H9 (cell line): ENCODE results near the gene OR51B6. TPM values are rescaled to one million over a fixed set of nuclear protein-coding genes. Genes with fewer than 3 reads are reported as not detected.
"Not testable (repeated sequence)": the region's sequence is repeated elsewhere in the genome, so short reads cannot be mapped to it uniquely, and the experiment has no call there.

Source experiments
- DNase-seq: peaks from one replicate; pipeline ENCODE4 v3.0.0-alpha.2; 2017
- H2AFZ ChIP-seq: one replicate; pipeline ENCODE4 v1.6.1; 2013; ENCODE audit warnings: mild to moderate bottlenecking, low read length, control low read depth, moderate library complexity
- H2AK5ac ChIP-seq: 2 replicates; pipeline ENCODE4 v1.6.1; 2013; ENCODE audit warnings: low read length, control low read depth, mixed read lengths; ENCODE audit not compliant: insufficient read length
- H2BK120ac ChIP-seq: one replicate; pipeline ENCODE4 v1.6.1; 2013; ENCODE audit warnings: low read depth, mild to moderate bottlenecking, low read length, control low read depth, inconsistent platforms; ENCODE audit not compliant: poor library complexity, severe bottlenecking
- H2BK12ac ChIP-seq: 2 replicates; pipeline ENCODE4 v1.6.1; 2013; ENCODE audit warnings: low read length, control low read depth, mixed read lengths, low read depth; ENCODE audit not compliant: insufficient read length
- H2BK15ac ChIP-seq: 2 replicates; pipeline ENCODE4 v1.6.1; 2013; ENCODE audit warnings: low read depth, low read length, control low read depth
- H2BK20ac ChIP-seq: one replicate; pipeline ENCODE4 v1.6.1; 2013; ENCODE audit warnings: low read depth, mild to moderate bottlenecking, low read length, control low read depth, inconsistent platforms; ENCODE audit not compliant: poor library complexity, severe bottlenecking
- H2BK5ac ChIP-seq: 2 replicates; pipeline ENCODE4 v1.6.1; 2013; ENCODE audit warnings: low read length, control low read depth, mixed read lengths; ENCODE audit not compliant: insufficient read length
- H3K14ac ChIP-seq: 2 replicates; pipeline ENCODE4 v1.6.1; 2013; ENCODE audit warnings: low read length, control low read depth; ENCODE audit not compliant: insufficient read depth
- H3K18ac ChIP-seq: 2 replicates; pipeline ENCODE4 v1.6.1; 2013; ENCODE audit warnings: low read depth, mild to moderate bottlenecking, mixed read lengths, low read length, control low read depth; ENCODE audit not compliant: insufficient read length
- H3K23ac ChIP-seq: 2 replicates; pipeline ENCODE4 v1.6.1; 2013; ENCODE audit warnings: low read length, control low read depth, mixed read lengths, low read depth; ENCODE audit not compliant: insufficient read length
- H3K23me2 ChIP-seq: 2 replicates; pipeline ENCODE4 v1.6.1; 2013; ENCODE audit warnings: low read depth, mild to moderate bottlenecking, mixed read lengths, low read length, control low read depth; ENCODE audit not compliant: insufficient read length, poor library complexity, severe bottlenecking
- H3K27ac ChIP-seq: 2 replicates; pipeline ENCODE4 v1.5.1; 2013; ENCODE audit warnings: low read length, control low read depth, mixed read lengths, low read depth; ENCODE audit not compliant: insufficient read length
- H3K27me3 ChIP-seq: 2 replicates; pipeline ENCODE4 v1.6.1; 2013; ENCODE audit warnings: low read length, control low read depth, inconsistent platforms; ENCODE audit not compliant: insufficient read depth
- H3K4ac ChIP-seq: 2 replicates; pipeline ENCODE4 v1.6.1; 2013; ENCODE audit warnings: low read depth, mild to moderate bottlenecking, control low read depth, inconsistent platforms, low read length, moderate library complexity
- H3K4me1 ChIP-seq: 2 replicates; pipeline ENCODE4 v1.6.1; 2013; ENCODE audit warnings: low read length, control low read depth, inconsistent platforms; ENCODE audit not compliant: insufficient read depth
- H3K4me2 ChIP-seq: 2 replicates; pipeline ENCODE4 v1.6.1; 2013; ENCODE audit warnings: low read length, control low read depth, mixed read lengths; ENCODE audit not compliant: insufficient read length, insufficient read depth
- H3K56ac ChIP-seq: 2 replicates; pipeline ENCODE4 v1.6.1; 2013; ENCODE audit warnings: low read depth, mild to moderate bottlenecking, mixed read lengths, low read length, control low read depth; ENCODE audit not compliant: insufficient read length
- H3K79me1 ChIP-seq: 2 replicates; pipeline ENCODE4 v1.6.1; 2013; ENCODE audit warnings: low read depth, mild to moderate bottlenecking, moderate library complexity, low read length, control low read depth, inconsistent platforms; ENCODE audit not compliant: insufficient read depth, poor library complexity, severe bottlenecking
- H3K79me2 ChIP-seq: 2 replicates; pipeline ENCODE4 v1.6.1; 2013; ENCODE audit warnings: low read length, control low read depth, inconsistent platforms; ENCODE audit not compliant: insufficient read depth
- H3K9ac ChIP-seq: 2 replicates; pipeline ENCODE4 v1.6.1; 2013; ENCODE audit warnings: low read length, control low read depth, mixed read lengths; ENCODE audit not compliant: insufficient read length; ENCODE audit errors: extremely low read depth
- H3K9me3 ChIP-seq: one replicate; pipeline ENCODE4 v1.6.1; 2013; ENCODE audit warnings: low read depth, low read length, inconsistent platforms; ENCODE audit not compliant: control insufficient read depth
- H3T11ph ChIP-seq: one replicate; pipeline ENCODE4 v1.6.1; 2013; ENCODE audit warnings: mild to moderate bottlenecking, low read length, control low read depth, inconsistent platforms
- H4K20me1 ChIP-seq: one replicate; pipeline ENCODE4 v1.6.1; 2013; ENCODE audit not compliant: control insufficient read depth, insufficient read length, insufficient read depth
- H4K5ac ChIP-seq: 2 replicates; pipeline ENCODE4 v1.6.1; 2013; ENCODE audit warnings: low read depth, mild to moderate bottlenecking, mixed read lengths, low read length, control low read depth; ENCODE audit not compliant: insufficient read length
- H4K8ac ChIP-seq: replicated peaks from 2 replicates; pipeline ENCODE4 v1.6.1; 2013; ENCODE audit warnings: low read length, control low read depth, mixed read lengths, low read depth; ENCODE audit not compliant: insufficient read length
- H4K91ac ChIP-seq: 2 replicates; pipeline ENCODE4 v1.6.1; 2013; ENCODE audit warnings: low read depth, mild to moderate bottlenecking, moderate library complexity, mixed read lengths, low read length, control low read depth; ENCODE audit not compliant: insufficient read length
- H3K27ac Mint-ChIP-seq, 3 experiments: 2 replicates in 2 of 3; 3 replicates in 1 of 3; pipeline ENCODE4 v1.8.0; 2020 to 2021; ENCODE audit warnings: mixed read lengths in 3 of 3, mild to moderate bottlenecking in 1 of 3, moderate library complexity in 1 of 3
- H3K27me3 Mint-ChIP-seq: 2 replicates; pipeline ENCODE4 v1.8.0; 2021; ENCODE audit warnings: low read depth, mild to moderate bottlenecking, moderate library complexity, mixed read lengths
- H3K36me3 Mint-ChIP-seq, 3 experiments: 2 replicates in 2 of 3; 3 replicates in 1 of 3; pipeline ENCODE4 v1.8.0; 2020 to 2021; ENCODE audit warnings: low read depth in 3 of 3, mixed read lengths in 3 of 3; ENCODE audit not compliant: insufficient read depth in 1 of 3
- H3K4me1 Mint-ChIP-seq, 2 experiments: 2 replicates each; pipeline ENCODE4 v1.8.0; 2020; ENCODE audit warnings: mixed read lengths in 2 of 2
- H3K4me3 Mint-ChIP-seq, 2 experiments: 2 replicates in 1 of 2; 3 replicates in 1 of 2; pipeline ENCODE4 v1.8.0; 2020 to 2021; ENCODE audit warnings: mild to moderate bottlenecking in 2 of 2, mixed read lengths in 2 of 2, moderate library complexity in 1 of 2
- H3K9me3 Mint-ChIP-seq, 2 experiments: 2 replicates in 1 of 2; 3 replicates in 1 of 2; pipeline ENCODE4 v1.8.0; 2020; ENCODE audit warnings: mild to moderate bottlenecking in 2 of 2, mixed read lengths in 2 of 2, moderate library complexity in 1 of 2
- whole genome bisulfite sequencing: extraction: QIAGEN DNeasy Blood & Tissue Kit; methylation state at CpG from one replicate; pipeline ENCODE4 v1.1.7; 2013; ENCODE audit warnings: missing lambda C conversion rate, low lambda C conversion rate, mixed read lengths; ENCODE audit not compliant: insufficient read length; ENCODE audit errors: extremely low coverage; 5-methylcytosine and 5-hydroxymethylcytosine counted together
- total RNA-seq: library from RNA; stranded (reverse); gene quantifications from 2 replicates; pipeline ENCODE4 v1.2.1, GENCODE V29; 2021
- TF ChIP-seq, protein P1 (sequence below): fragments of 200-600 bp; sonication (generic); conservative IDR thresholded peaks from 3 replicates; pipeline ENCODE4 v1.8.0; 2021; ENCODE audit warnings: antibody characterized with exemption, mild to moderate bottlenecking

OR51B6 gene
- total RNA-seq, 1 experiment from 2014 or later = not detected

DNA sequence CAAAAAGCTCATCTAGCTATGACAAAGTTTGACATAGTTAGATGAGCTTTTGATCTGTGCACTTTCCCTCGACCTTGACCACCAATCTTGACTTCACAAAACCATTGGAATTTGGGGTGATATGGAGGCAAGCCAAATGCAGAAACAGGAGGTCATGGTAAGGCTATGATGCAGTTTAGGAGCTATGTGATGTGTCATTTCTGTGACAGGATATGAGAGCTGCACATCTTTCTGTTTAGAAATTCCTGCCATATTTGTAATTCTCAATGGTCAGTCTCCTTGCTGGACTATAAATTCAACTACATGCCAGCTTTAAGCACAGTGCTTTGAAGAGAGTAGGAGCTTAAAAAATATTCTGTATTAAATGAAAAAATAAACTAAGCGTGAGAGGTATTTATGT is 12.9 kb downstream of the OR51B6 start:
- Mint-ChIP-seq H3K4me1 (peaks cover 5 to 12% of the 10 kb centered on the region in 2 experiments), H3K9me3 (no peaks in the 10 kb centered on the region), H3K36me3 (no peaks in the 10 kb centered on the region; a peak in 1 of 7 replicates), H3K27ac (no peak overlapping the region), H3K4me3 (no peak overlapping the region), H3K27me3 (no peaks in the 10 kb centered on the region)
- H3K79me1 ChIP-seq = no peaks in the 10 kb centered on the region
- H3K27me3 ChIP-seq = no peaks in the 10 kb centered on the region
- H3K9me3 ChIP-seq = no peaks in the 10 kb centered on the region
- no peak overlapping the region for H2BK5ac ChIP-seq
- H3K4ac ChIP-seq = no peak overlapping the region
- H3K4me1 ChIP-seq = no peaks in the 10 kb centered on the region; the same call in 1 of the 2 replicates
- H3K56ac ChIP-seq = no peak overlapping the region
- H3K4me2 ChIP-seq = no peak overlapping the region
- H2BK12ac ChIP-seq = no peak overlapping the region
- H2BK15ac ChIP-seq = no peak overlapping the region
- no peak overlapping the region for H3K9ac ChIP-seq
- no peak overlapping the region for H2AFZ ChIP-seq
- TF ChIP-seq, protein P1, sequence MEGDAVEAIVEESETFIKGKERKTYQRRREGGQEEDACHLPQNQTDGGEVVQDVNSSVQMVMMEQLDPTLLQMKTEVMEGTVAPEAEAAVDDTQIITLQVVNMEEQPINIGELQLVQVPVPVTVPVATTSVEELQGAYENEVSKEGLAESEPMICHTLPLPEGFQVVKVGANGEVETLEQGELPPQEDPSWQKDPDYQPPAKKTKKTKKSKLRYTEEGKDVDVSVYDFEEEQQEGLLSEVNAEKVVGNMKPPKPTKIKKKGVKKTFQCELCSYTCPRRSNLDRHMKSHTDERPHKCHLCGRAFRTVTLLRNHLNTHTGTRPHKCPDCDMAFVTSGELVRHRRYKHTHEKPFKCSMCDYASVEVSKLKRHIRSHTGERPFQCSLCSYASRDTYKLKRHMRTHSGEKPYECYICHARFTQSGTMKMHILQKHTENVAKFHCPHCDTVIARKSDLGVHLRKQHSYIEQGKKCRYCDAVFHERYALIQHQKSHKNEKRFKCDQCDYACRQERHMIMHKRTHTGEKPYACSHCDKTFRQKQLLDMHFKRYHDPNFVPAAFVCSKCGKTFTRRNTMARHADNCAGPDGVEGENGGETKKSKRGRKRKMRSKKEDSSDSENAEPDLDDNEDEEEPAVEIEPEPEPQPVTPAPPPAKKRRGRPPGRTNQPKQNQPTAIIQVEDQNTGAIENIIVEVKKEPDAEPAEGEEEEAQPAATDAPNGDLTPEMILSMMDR = no peak
- DNase-seq = no peak
- no peak overlapping the region for H3T11ph ChIP-seq
- H2BK20ac ChIP-seq = no peak overlapping the region
- H3K79me2 ChIP-seq = no peaks in the 10 kb centered on the region
- no peak overlapping the region for H4K8ac ChIP-seq
- H3K18ac ChIP-seq = no peak overlapping the region
- H4K20me1 ChIP-seq = no peaks in the 10 kb centered on the region
- WGBS = no CpG with 5 or more reads among the region's 2 CpGs
- H4K91ac ChIP-seq = no peak overlapping the region
- H2BK120ac ChIP-seq = no peak overlapping the region
- no peak overlapping the region for H3K23ac ChIP-seq
- H3K27ac ChIP-seq = no peak overlapping the region
- H2AK5ac ChIP-seq = no peak overlapping the region
- H3K23me2 ChIP-seq = no peaks in the 10 kb centered on the region
- H4K5ac ChIP-seq = no peak overlapping the region
- no peak overlapping the region for H3K14ac ChIP-seq

DNA sequence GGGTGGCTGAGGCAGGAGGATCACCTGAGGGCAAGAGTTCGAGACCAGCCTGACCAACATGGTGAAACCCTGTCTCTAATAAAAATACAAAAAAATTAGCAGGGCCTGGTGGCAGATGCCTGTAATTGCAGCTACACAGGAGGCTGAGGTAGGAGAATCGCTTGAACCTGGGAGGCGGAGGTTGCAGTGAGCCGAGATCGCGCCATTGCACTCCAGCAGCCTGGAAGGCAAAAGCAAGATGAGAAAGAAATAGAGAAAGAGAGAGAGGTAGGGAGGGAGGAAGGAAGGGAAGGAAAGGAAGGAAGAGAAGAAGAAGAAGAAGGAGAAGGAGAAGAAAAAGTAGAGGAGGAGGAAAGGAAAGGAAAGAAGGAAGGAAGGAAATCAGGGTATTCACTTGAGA is 15.1 kb downstream of the OR51B6 start:
- not testable (repeated sequence) for H4K20me1 ChIP-seq, H3K27me3 ChIP-seq, H4K5ac ChIP-seq, H3T11ph ChIP-seq, H3K79me1 ChIP-seq, H2BK12ac ChIP-seq, H3K27ac ChIP-seq, H3K9ac ChIP-seq, H2BK15ac ChIP-seq, H3K27me3 Mint-ChIP-seq, H3K23me2 ChIP-seq, H3K9me3 ChIP-seq, H3K79me2 ChIP-seq, H2AK5ac ChIP-seq, H3K4ac ChIP-seq, H3K18ac ChIP-seq, H3K23ac ChIP-seq, H3K36me3 Mint-ChIP-seq, H2BK120ac ChIP-seq, DNase-seq, H3K14ac ChIP-seq, H4K91ac ChIP-seq, H3K4me1 ChIP-seq, H2BK20ac ChIP-seq, H3K4me3 Mint-ChIP-seq, H2AFZ ChIP-seq, H2BK5ac ChIP-seq, H3K4me2 ChIP-seq, H3K9me3 Mint-ChIP-seq, H4K8ac ChIP-seq, H3K56ac ChIP-seq
- Mint-ChIP-seq H3K4me1 (peaks cover 5 to 12% of the 10 kb centered on the region in 2 experiments), H3K27ac (peak overlapping the region in 1 of 3 experiments; percentile 1; a peak in 1 of 7 replicates)
- WGBS = no CpG with 5 or more reads among the region's 6 CpGs
